ENCODE measurements around the gene ELAVL1.

DNA sequence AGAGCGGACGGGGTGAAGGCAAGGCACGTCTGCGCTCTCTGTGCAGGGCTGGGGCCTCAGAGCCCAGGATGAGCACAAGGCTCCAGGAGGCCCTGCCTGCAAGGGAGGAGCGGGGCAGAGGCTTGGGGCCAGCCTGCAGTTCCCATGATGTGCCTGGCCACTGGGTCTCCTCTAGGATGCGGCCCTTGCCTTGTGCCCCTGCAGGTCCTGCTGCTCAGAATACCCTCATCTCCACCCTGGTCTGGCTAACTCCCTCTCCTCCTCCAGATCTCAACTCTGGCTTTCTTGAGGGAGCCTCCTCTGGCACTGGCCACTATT is 27.8 kb downstream of the ELAVL1 start:
- TF ChIP-seq POLR2A (IDR thresholded peaks at IDR 0.05) (no peak), EP300 (IDR thresholded peaks at IDR 0.05) (no peak)
